ENCODE data around the gene STARD3NL. TPM values are rescaled to one million over a fixed set of nuclear protein-coding genes. Genes with fewer than 3 reads are reported as not detected.

Gene STARD3NL
- total RNA-seq = 10 to 100 TPM; 30.2 to 31.3 (median 30.7) TPM

GRCh38 chr7:38178004-38178694, at the start of gene STARD3NL:
Gene STARD3NL (plus strand): TSS chr7:38178245. CDS start chr7:38207505, 29,260 bp downstream.
- Mint-ChIP-seq H3K4me3 (peak within 1 kb of the TSS; percentile 96), H3K36me3 (ENCODE audit: insufficient read depth) (peaks cover 1% of the 10 kb centered on the region), H3K27me3 (ENCODE audit: low read depth) (peaks cover 12% of the 10 kb centered on the region), H3K4me1 (ENCODE audit: low read depth) (peaks cover 34% of the 10 kb centered on the region), H3K9me3 (no peaks in the 10 kb centered on the region)
- peak; percentile 82 for DNase-seq
- ATAC-seq = peak; percentile 99

GRCh38 chr7:38129162-38129561, 48.9 kb upstream of the STARD3NL start:
- Mint-ChIP-seq H3K27me3 (ENCODE audit: low read depth) (peaks cover 28% of the 10 kb centered on the region), H3K36me3 (ENCODE audit: insufficient read depth) (no peaks in the 10 kb centered on the region), H3K9me3 (no peaks in the 10 kb centered on the region), H3K4me1 (ENCODE audit: low read depth) (no peaks in the 10 kb centered on the region), H3K4me3 (no peak overlapping the region)
- ATAC-seq (no peak), DNase-seq (no peak)

GRCh38 chr7:38129579-38129978, 48.5 kb upstream of the STARD3NL start:
- ATAC-seq (no peak), DNase-seq (no peak)
- no peaks in the 10 kb centered on the region for H3K36me3 Mint-ChIP-seq (ENCODE audit: insufficient read depth)
- H3K27me3 Mint-ChIP-seq (ENCODE audit: low read depth) = peaks cover 28% of the 10 kb centered on the region
- H3K9me3 Mint-ChIP-seq = no peaks in the 10 kb centered on the region
- no peaks in the 10 kb centered on the region for H3K4me1 Mint-ChIP-seq (ENCODE audit: low read depth)
- no peak overlapping the region for H3K4me3 Mint-ChIP-seq

- no peak overlapping the region for H3K4me3 Mint-ChIP-seq
These were observed 39.9 kb upstream of the STARD3NL start for GRCh38 chr7:38138171-38138570.

GRCh38 chr7:38141187-38141586, 36.9 kb upstream of the STARD3NL start:
- H3K4me1 Mint-ChIP-seq (ENCODE audit: low read depth) = no peaks in the 10 kb centered on the region
- no peak overlapping the region for H3K4me3 Mint-ChIP-seq
- H3K36me3 Mint-ChIP-seq (ENCODE audit: insufficient read depth) = no peaks in the 10 kb centered on the region
- no peaks in the 10 kb centered on the region for H3K9me3 Mint-ChIP-seq
- DNase-seq (no peak), ATAC-seq (no peak)
- H3K27me3 Mint-ChIP-seq (ENCODE audit: low read depth) = peaks cover 2% of the 10 kb centered on the region

More at GRCh38 chr7:38138171-38138570, 39.9 kb upstream of the STARD3NL start:
- Mint-ChIP-seq H3K27me3 (ENCODE audit: low read depth) (peaks cover 7% of the 10 kb centered on the region), H3K9me3 (no peaks in the 10 kb centered on the region), H3K4me1 (ENCODE audit: low read depth) (no peaks in the 10 kb centered on the region), H3K36me3 (ENCODE audit: insufficient read depth) (no peaks in the 10 kb centered on the region)
- ATAC-seq = no peak
- DNase-seq = no peak

- H3K4me3 Mint-ChIP-seq = no peak overlapping the region
- peaks cover 5% of the 10 kb centered on the region for H3K27me3 Mint-ChIP-seq (ENCODE audit: low read depth)
- no peaks in the 10 kb centered on the region for H3K36me3 Mint-ChIP-seq (ENCODE audit: insufficient read depth)
- no peaks in the 10 kb centered on the region for H3K4me1 Mint-ChIP-seq (ENCODE audit: low read depth)
- no peak for DNase-seq
- ATAC-seq = no peak
- no peaks in the 10 kb centered on the region for H3K9me3 Mint-ChIP-seq
These were observed 35.3 kb upstream of the STARD3NL start for GRCh38 chr7:38142736-38143135.

- H3K4me1 Mint-ChIP-seq (ENCODE audit: low read depth) = no peaks in the 10 kb centered on the region
- no peak for ATAC-seq
- no peak for DNase-seq
- H3K4me3 Mint-ChIP-seq = no peak overlapping the region
- no peaks in the 10 kb centered on the region for H3K36me3 Mint-ChIP-seq (ENCODE audit: insufficient read depth)
- peaks cover 17% of the 10 kb centered on the region for H3K27me3 Mint-ChIP-seq (ENCODE audit: low read depth)
- no peaks in the 10 kb centered on the region for H3K9me3 Mint-ChIP-seq
These were observed 31.0 kb upstream of the STARD3NL start for GRCh38 chr7:38147005-38147404.

GRCh38 chr7:38151556-38151955, 26.5 kb upstream of the STARD3NL start:
- no peaks in the 10 kb centered on the region for H3K36me3 Mint-ChIP-seq (ENCODE audit: insufficient read depth)
- peaks cover 2% of the 10 kb centered on the region for H3K9me3 Mint-ChIP-seq
- H3K4me1 Mint-ChIP-seq (ENCODE audit: low read depth) = no peaks in the 10 kb centered on the region
- no peak for DNase-seq
- peaks cover 20% of the 10 kb centered on the region for H3K27me3 Mint-ChIP-seq (ENCODE audit: low read depth)
- H3K4me3 Mint-ChIP-seq = no peak overlapping the region
- no peak for ATAC-seq

- Mint-ChIP-seq H3K9me3 (peaks cover 3% of the 10 kb centered on the region), H3K4me1 (ENCODE audit: low read depth) (no peaks in the 10 kb centered on the region)
These were observed 24.5 kb upstream of the STARD3NL start for GRCh38 chr7:38153515-38153914.

GRCh38 chr7:38154278-38154677, 23.8 kb upstream of the STARD3NL start:
- Mint-ChIP-seq H3K36me3 (ENCODE audit: insufficient read depth) (no peaks in the 10 kb centered on the region), H3K27me3 (ENCODE audit: low read depth) (peaks cover 16% of the 10 kb centered on the region), H3K4me1 (ENCODE audit: low read depth) (no peaks in the 10 kb centered on the region), H3K4me3 (no peak overlapping the region), H3K9me3 (peaks cover 3% of the 10 kb centered on the region)
- no peak for DNase-seq
- no peak for ATAC-seq

More at GRCh38 chr7:38153515-38153914, 24.5 kb upstream of the STARD3NL start:
- H3K27me3 Mint-ChIP-seq (ENCODE audit: low read depth) = peaks cover 15% of the 10 kb centered on the region
- DNase-seq = no peak
- no peak overlapping the region for H3K4me3 Mint-ChIP-seq
- no peak for ATAC-seq
- no peaks in the 10 kb centered on the region for H3K36me3 Mint-ChIP-seq (ENCODE audit: insufficient read depth)

GRCh38 chr7:38160003-38160571, 18.0 kb upstream of the STARD3NL start:
- Mint-ChIP-seq H3K4me1 (ENCODE audit: low read depth) (no peaks in the 10 kb centered on the region), H3K9me3 (peaks cover 7% of the 10 kb centered on the region), H3K4me3 (no peak overlapping the region), H3K27me3 (ENCODE audit: low read depth) (peaks cover 14% of the 10 kb centered on the region), H3K36me3 (ENCODE audit: insufficient read depth) (no peaks in the 10 kb centered on the region)
- DNase-seq (no peak), ATAC-seq (no peak)

GRCh38 chr7:38162036-38162435, 16.0 kb upstream of the STARD3NL start:
- no peaks in the 10 kb centered on the region for H3K36me3 Mint-ChIP-seq (ENCODE audit: insufficient read depth)
- peaks cover 3% of the 10 kb centered on the region for H3K9me3 Mint-ChIP-seq
- no peaks in the 10 kb centered on the region for H3K4me1 Mint-ChIP-seq (ENCODE audit: low read depth)
- ATAC-seq (no peak), DNase-seq (no peak)
- no peak overlapping the region for H3K4me3 Mint-ChIP-seq
- H3K27me3 Mint-ChIP-seq (ENCODE audit: low read depth) = peaks cover 14% of the 10 kb centered on the region

- Mint-ChIP-seq H3K27me3 (ENCODE audit: low read depth) (peaks cover 13% of the 10 kb centered on the region), H3K4me1 (ENCODE audit: low read depth) (peaks cover 6% of the 10 kb centered on the region), H3K36me3 (ENCODE audit: insufficient read depth) (no peaks in the 10 kb centered on the region), H3K4me3 (no peak overlapping the region), H3K9me3 (peaks cover 3% of the 10 kb centered on the region)
- no peak for DNase-seq
- no peak for ATAC-seq
These were observed 14.4 kb upstream of the STARD3NL start for GRCh38 chr7:38163671-38164070.

- Mint-ChIP-seq H3K27me3 (ENCODE audit: low read depth) (peaks cover 11% of the 10 kb centered on the region), H3K4me3 (no peak overlapping the region), H3K4me1 (ENCODE audit: low read depth) (peaks cover 18% of the 10 kb centered on the region), H3K36me3 (ENCODE audit: insufficient read depth) (no peaks in the 10 kb centered on the region), H3K9me3 (peaks cover 4% of the 10 kb centered on the region)
- DNase-seq (no peak), ATAC-seq (no peak)
These were observed 9.0 kb upstream of the STARD3NL start for GRCh38 chr7:38168890-38169570.

- ATAC-seq (no peak), DNase-seq (no peak)
- peaks cover 18% of the 10 kb centered on the region for H3K4me1 Mint-ChIP-seq (ENCODE audit: low read depth)
- peaks cover 17% of the 10 kb centered on the region for H3K27me3 Mint-ChIP-seq (ENCODE audit: low read depth)
- H3K36me3 Mint-ChIP-seq (ENCODE audit: insufficient read depth) = no peaks in the 10 kb centered on the region
- no peak overlapping the region for H3K4me3 Mint-ChIP-seq
- peaks cover 4% of the 10 kb centered on the region for H3K9me3 Mint-ChIP-seq
These were observed 8.2 kb upstream of the STARD3NL start for GRCh38 chr7:38169847-38170246.
